Putamen (tissue), 1 donor: ENCODE results near the gene BTAF1.
A peak's percentile ranks its signal among the peaks of the same experiment; 100 is the strongest.
"Not testable (repeated sequence)": the region's sequence is repeated elsewhere in the genome, so short reads cannot be mapped to it uniquely, and the experiment has no call there.

Experiments
- DNase-seq: peaks from one replicate; pipeline ENCODE4 v3.0.0-alpha.2; 2016; ENCODE audit warnings: low spot score

Gene BTAF1

DNA sequence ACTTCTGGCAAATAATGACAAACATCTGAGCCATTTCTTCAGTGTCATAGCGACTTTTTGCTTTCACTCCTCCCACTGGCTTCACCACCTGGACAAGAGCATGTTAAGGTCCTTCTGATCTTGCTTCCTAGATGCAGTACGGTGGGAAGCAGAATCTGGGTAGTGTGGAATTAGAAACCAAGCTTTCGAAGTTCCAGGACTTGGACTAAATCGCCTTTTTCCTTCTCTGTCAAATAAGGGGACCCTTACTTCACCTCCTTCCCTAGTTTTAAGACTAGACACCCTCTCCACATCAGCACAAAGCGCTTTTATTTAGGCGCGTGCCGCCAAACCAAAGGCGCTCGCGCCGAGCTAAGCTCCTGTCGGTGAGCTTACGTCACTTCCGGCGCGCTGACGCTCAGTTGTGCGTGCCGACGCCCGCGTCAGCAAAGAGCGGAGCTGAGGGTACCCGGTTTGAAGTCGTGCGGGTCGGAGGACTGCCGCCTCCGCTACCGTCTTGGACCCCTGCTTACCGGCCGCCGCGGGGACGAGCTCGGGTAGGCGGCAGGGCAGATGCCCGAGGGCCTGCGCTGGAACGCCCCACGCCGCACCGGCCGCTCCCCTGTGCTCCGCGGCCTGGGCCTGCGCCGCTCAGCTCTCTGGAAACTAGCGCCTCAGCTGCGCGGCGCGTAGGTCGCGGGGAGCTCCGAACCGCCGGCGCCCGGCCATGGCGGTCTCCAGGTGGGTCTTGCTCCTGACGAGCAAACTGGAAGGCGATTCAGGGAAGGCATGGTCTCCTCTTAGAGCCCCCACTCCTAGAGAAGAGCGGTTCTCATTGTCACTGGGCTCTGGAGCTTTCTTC is at the start of gene BTAF1:
Gene BTAF1 (plus strand): TSS at position 400 of the 841 bp plus-strand sequence. CDS start 307 bp downstream, at position 707.
- peak; percentile 95 for DNase-seq

DNA sequence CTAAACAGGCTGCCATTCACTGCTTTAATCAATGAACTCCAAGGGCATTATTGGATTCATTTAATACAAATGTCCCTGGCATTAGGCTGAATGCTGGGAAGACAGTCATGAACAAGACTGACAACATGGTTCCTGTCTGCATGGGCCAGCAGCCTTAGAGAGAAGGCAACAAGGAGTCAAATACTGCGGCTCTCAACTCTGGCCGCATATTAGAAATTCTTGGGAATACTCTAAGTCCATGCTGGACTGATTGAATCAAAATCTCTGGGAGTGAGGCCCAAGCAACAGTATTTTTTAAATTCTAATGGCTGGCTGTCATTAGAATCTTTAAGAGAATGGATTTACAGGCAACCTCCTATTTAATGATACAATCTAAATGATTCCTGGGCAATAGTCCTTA is 48.4 kb upstream of the BTAF1 start:
- no peak for DNase-seq

DNA sequence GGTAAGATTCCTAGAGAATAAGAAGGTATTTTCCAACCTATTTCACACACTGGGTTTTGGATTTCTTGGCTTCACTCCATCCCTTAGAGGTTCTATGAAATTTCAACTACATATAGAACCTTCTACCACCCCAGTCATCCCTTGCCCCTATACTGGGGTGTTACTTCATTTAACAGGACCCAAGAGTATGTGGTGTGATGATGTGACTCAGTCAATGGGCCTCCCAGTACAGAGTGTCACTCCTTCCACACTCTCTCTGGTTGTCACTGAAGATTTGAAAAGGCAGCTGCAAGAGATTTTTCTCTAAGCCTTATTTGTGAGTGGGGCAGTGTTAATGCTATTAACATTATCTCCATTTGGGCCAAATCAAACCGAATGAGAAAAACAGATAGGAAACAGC is 47.8 kb upstream of the BTAF1 start:
- no peak for DNase-seq

DNA sequence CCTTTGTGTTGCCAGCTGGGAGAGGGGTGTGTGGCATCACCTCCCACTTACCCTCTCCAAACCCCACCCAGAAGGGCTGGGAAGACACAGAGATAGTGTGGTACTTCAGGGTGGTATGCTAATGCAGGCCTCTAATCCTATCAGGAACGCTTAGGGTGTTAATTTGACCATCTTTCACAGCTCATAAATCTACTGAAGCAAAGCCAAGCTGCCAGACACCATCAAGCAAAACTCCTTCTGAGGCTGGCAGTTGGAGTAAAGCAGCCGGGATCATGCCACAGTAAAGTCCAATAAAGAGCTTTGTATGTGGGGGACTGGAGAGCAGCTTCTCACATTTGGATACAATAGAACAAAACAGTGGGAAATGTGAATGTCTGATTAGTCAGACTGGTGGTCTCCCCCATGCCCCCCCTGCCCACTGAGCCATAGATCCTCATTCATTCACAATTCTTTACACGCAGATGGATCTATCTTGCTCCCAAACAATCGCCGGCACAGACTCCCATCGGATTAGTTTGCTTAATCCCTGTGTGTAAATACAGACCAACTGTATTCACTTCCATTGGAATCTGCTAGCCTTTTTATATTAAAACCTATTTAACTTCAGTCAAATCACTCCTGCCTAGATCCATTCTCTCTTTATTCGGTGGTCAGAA is 43.9 kb upstream of the BTAF1 start:
- DNase-seq = no peak

DNA sequence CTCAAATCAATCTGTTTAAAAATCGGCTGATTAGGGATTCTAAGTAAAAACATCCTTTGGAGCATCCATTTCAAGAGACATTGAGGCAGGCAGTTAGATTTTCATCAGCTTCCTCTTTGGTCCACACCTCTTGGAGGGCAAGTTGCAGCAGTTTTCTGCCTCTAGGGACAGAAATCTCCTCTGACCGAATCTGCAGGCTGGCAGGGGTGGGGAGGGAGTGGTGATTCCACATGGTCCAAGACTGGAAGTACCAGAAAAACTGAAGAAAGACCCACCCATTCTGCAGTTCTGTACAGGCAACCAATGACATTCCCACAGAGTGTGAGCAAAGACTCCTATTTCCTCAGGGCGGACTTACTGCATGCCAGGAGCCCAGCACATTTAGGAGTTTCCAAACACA is 43.3 kb upstream of the BTAF1 start:
- DNase-seq = no peak

DNA sequence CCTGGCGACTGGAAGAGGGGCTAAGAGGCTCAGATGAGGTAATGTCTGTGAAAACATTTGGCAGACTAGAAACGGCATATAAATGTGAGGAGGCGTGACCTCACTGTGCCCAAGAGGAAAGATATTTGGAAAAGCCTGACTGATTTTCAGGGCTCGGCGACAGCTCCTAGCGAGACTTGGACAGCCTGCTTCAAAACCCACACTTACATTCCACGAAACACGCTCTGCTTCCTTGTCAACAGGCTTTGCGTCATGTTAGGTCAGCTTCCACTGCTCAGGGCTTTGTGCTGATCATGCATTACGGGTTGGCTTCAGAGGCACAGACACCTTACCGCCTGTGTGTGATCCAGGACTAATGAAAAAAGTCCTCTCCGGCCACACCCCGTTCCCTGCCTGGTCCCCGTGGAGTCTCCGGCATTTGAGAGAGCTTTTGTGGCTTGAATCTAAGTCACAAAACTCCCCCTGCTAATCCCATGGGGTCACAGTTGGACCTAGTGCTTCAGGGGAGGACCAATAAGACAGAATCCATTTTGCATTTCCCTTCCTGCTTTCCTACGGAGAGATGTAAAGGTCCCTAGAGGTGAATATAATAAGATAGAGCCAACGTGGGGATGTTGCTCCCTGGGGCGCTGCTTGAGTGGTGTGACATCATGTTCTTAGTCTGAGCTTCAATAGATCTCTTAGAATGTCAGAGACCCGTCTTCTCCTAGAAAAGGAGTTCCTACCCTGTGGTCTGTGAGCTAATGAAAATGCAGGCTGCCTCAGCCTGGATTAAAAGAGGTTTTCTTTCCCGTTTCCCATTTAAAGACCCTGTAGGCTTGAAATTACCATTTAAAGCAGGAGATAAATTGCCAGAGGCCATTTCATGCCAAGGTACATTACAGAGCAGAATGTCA is 39.8 kb upstream of the BTAF1 start:
- DNase-seq = no peak

DNA sequence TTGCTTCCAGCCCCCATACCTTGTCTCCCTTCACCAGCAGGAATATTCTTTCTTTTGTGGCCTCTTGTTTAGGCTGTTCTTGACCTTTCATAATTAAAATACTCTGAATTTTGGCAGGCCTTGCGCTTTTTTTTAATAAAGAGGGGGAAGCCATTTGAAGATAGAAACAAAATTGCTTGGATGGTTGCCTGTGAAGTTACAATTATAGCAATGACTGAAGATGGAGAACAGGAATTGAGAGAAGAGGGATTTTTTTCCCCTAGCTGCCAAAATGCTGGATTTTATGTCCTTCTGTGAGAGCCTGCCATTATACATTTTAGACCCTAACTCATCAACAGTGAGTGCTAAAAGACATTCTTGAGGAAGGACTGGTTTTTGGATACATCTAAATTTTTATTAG is 39.0 kb upstream of the BTAF1 start:
- no peak for DNase-seq

DNA sequence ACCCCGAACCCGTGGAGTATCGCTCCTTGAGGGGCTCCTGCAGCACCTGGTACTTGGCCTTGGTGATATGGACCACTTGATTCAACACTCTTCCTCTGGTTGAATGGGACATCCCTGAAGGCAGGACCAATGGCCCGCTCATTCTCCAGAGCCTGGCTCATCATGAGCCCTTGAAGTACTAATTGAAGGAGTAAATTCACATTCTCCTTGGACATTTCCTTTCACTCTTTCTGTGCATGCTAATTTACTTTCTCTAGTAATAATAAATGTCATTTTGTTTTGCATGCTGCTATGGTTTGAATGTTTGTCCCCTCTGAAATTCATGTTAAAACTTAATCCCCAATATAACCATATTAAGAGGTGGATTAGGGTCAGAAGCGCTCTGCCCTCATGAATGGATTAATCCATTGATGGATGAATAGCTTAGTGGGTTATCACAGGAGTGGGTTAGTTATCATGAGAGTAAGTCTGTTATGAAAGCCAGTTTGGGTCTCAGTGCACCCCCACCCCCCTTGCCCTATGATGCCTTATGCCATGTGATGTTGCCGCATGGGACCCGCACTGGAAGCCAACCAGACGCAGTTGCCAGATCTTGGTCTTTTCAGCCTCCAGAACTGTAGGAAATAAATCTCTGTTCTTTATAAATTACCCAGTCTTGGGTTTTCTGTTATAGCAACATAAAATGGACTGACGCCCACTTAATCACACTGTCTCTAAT is 38.0 kb upstream of the BTAF1 start:
- no peak for DNase-seq

DNA sequence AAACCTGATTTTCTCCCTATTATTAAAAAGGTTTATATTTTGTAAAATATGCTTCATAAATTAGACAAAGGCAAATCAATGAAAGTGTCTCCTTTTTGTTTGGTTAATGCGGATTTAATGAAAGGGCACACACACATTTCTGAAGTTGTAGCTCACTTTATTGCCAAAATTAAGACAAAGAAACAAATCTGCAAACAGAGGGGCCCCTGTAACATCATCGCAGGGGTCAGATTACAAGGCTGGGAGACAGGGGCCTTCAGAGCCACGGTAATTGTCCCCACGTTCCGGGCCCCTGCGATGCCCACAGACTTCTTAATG is 36.7 kb upstream of the BTAF1 start:
- DNase-seq = no peak

DNA sequence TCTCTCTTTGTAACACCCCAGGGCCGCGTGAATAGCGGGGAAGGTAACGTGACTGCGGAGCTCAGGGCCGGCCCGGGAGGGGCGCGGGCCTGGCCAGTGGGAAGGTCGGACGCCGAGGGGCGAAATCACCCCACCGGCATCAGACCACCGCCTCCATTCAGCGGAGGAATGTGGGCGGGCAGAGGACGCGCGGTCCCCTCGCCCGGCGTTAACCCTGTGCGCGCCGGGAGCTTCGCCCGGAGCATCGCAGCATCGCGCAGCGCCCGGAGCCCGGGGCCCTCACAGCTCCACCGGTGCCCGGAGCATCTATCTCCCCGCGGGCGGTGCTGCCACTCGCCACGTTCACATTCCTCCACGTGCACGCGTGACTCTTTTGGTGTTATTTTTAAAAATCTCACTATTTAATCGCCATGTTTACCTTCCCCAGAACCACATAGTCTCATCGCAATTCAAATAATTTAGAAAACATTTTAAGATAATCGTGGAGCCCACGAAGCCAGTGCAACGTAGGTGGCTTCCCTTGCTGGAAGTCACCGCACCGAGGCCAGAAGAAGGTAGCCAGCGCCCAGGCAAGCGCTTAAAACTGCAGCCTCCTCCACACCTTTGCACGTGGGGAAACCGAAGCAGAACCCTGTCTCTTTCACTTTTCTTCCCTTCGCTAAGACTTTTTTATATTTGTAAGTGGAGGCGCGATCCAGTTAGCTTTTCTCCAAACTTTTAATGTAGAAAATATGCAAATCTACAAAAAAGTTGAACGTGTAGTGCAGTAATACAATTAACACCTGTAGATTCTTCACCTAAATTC is 36.1 kb upstream of the BTAF1 start:
- peak; percentile 21 for DNase-seq

DNA sequence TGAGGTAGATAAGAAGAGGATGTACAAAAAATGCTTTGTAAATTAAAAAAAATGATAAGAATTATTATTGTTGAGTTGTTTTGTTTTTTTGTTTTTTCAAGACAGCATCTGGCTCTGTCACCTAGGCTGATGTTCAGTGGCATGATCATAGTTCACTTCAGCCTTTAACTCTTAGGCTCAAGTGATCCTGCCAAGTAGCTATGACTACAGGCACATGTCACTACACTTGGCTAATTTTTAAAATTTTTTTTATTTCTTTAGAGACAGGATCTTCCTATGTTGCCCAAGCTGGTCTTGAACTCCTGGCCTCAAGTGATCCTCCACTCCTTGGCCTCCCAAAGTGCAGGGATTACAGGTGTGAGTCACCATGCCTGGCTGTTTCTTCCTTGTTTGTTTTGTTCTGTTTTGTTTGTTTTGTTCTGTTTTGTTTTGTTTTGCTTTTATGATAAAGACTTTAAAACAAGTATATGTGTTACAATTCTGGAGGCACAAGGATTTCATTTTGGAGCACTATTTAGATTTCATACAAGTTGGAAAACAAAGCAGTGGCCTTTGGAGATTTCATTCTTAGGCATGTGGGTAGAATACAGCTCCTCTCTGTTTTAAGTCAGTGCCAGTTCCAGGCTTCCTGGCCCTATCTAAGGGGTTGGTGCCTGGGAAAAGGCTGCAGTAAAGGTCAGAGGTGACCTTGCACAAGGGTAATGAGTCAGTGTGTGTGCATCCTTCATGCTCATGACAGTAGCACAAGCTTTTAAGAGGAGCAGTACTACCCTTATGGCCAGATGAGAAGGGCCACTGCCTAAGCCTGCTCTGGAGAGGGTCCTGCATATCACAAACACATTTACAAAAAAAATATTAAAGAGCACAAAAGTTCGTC is 32.2 kb upstream of the BTAF1 start:
- DNase-seq = no peak

DNA sequence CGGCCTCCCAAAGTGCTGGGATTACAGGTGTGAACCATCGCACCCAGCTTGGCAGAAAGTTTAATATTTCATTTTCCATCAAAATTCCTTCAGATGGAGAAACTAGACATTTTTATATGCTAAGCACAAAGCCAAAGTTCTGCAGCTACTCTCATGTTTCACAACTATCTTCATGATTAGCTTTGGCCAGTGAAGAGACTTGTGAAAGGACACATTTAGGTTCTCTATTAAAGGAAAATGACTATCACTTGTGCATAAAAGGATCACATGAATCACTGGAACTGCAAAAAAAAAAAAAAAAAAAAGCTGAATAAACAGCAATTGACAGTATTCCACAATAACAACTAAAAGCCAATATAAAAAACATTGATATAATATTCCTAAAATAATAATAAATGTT is 30.5 kb upstream of the BTAF1 start:
- no peak for DNase-seq

DNA sequence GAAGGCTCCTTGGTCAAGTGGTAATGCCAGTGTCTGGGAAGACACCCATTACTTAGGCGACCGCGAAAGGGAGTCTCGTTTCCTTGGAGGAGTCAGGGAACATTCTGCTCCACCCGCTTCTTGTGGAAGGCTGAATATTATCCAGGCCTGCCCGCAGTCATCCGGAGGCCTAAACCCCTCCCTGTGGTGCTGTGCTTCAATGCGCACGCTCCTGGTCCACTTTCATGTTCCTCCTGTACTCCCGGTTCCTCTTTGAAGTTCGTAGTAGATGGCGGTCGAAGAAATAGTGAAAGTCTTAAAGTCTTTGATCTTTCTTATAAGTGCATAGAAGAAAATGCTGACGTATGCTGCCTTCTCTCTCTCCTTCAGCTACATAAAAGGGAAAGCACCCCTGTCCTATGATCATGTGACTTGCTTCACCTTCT is 29.3 kb upstream of the BTAF1 start:
- not testable (repeated sequence) for DNase-seq

DNA sequence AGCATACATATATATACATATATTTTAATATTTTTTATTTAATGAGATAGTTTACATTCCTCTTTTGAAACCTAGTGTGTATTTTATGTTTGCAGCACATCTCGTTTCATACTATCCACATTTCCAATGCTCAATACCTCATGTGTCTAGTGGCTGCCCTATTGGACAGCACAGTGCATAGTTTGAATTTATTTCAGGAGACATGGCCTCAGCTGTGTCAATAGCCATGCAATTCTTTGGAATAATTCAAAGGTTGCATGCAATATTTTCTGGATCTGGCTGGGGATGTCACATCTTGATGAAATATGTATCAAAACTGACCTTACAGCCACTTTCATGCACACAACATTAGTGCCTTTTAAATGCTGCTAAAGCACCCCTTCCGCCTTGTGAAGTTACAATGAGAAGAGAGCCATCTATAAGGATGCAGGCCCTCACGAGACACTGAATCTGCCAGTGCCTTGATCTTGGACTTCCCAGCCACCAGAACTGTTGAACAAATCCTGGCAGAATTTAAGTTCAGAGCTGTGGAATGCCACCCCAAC is 27.3 kb upstream of the BTAF1 start:
- no peak for DNase-seq

DNA sequence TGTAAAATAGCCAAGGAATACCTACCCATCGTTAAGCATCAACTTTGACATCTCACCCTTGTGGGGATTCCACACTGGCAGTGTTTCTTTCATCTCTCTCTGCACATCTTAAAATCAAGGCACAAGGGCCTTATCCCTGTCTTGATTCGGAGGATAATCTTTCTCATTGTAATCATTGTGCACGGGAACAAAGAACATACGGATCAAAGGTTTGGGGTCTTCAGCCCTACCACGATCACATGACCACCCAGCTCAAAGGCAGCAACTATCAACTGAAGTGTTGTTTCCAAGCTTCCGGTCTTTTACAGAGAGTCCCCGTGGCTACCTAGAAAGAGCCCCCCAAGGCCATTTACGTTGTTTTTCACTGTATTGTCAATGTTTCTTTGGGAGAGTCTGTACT is 26.1 kb upstream of the BTAF1 start:
- no peak for DNase-seq

DNA sequence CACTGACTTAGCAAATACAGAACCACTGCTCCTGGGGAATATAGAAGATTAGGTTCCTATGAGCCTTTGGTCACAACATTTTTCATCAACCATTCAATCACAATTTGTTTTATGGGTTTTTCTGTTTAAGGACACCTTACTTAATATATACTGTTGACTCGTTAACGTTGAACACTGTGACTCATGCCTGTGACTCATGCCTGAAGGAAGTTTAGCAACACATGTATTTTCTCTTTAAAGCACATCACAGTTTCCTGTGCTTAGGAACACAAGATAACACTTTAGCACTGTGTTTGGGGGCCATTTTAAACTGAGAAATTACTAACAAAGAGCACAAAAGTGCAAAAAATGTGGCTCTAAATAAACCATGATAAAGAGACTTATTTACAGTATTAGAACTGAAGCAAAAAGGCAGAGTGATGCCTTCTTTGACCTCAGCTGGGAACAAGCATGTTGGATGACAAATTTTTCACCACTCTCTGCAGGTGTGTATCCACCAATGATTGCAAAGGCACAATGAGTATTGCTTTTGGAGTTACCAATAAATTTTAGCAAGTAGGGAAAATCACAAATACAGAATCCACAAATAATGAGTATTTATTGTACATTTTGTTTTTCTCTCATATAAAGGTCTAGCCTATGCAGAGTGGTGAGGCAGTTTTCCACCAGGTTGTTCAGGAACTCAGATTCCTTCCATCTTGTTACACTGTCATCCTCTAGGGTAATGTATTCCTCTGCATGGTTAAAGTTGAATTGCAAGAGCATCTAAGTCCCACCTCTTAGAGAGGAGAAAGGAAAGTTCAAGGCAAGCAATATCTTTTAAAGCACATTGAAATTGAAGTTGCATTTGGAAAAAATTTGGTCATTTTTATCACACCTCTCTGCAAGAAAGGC is 21.5 kb upstream of the BTAF1 start:
- DNase-seq = no peak

DNA sequence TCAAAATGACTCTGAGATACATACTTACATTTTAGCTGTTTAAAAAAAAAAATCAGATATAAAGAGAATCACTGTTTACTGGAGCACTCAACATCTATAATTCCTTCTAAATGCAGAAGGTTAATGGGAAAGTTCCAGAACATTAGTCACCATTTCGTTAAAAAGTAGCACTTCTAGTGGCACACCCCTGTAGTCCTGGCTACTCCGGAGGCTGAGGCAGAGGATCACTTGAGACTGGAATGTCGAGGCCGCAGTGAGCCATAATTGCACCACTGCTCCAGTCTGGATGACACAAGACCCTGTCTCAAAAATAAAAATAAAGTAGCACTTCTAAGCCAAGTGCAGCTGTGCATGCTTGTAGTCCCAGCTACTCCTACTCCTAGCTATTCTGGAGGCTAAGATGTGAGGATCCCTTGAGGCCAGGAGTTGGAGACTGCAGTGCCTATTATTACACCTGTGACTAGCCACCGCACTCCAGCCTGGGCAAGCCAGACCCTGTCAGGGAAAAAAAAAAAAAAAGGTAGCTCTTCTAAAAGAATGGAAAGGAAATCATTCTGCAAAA is 16.5 kb upstream of the BTAF1 start:
- DNase-seq = no peak

DNA sequence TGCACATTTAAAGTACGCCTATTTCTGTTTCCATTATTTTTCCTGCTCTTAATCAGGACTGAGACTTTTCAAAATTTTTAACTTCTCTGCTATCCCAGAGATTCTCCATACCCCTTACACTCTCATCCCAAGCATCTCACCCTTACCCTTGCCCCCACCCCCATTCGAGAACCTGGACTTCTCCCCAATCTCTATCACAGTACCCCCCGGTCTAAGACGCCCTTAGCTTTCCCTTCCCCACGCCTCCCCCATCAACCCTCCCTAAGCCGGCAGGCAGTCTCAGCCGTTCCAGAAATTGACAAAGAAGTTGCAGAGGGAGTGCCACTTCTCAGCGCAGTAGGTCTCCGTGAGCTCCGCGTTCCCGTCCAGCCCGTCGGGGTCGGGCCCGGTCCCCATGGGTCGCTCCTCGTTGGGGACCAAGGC is 15.6 kb upstream of the BTAF1 start:
- no peak for DNase-seq
